Fibroblast of skin of abdomen (primary cell): Measurements from ENCODE around the gene TRIP12.
A peak's percentile ranks its signal among the peaks of the same experiment; 100 is the strongest.
"Not testable (repeated sequence)": the region's sequence is repeated elsewhere in the genome, so short reads cannot be mapped to it uniquely, and the experiment has no call there.

Experiments used
- DNase-seq: peaks from one replicate; pipeline ENCODE4 v3.0.0-alpha.2; 2013

The TRIP12 gene

DNA sequence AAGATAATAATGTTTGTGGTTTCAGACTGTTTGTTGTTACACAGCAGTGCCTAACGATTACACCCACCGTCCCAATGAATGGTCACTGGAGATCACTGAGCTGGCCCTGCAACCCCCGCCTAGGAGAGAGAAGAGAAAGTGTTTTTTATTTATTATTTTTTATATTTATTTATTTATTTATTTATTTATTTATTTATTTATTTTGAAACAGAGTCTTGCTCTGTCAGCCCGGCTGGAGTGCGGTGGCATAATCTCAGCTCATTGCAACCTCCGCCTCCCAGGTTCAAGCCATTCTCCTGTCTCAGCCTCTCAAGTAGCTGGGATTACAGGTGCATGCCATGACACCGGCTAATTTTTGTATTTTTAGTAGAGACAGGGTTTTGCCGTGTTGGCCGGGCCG lies 164.3 kb downstream of the TRIP12 start:
- not testable (repeated sequence) for DNase-seq

DNA sequence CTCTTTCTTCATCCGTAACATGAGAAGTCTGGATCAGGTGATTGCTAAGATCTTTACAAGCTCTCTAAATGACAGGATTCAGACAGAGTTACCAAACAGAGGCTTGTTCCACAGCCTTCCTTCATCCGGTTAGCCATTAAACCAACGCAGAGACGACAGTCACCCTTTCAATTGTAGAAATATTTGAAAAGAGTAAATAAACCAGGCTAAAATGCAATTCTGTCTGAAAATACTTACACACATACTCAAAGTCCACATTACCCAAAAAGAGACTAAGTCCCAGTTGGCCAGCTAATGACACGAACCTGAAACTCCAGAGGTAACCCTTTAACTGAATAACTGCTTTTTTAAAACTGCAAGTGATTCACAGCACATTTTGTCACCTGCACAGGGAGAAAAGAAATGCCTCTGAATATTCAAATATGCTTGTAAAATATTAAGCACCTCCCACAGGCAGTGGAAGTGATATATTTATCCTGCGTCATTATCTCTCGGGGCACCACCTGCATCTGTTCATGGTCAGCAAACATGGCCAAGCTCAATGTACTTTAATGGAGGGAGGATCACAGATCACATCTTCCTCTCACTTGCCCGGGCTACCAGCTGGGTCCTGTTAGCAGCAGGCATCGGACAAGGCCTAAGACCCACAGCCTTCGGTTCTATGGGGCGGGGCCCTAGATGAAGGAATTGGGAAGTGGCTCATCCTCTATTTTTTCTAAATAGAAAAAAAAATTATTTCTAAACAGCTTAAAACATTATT lies 168.7 kb downstream of the TRIP12 start:
- no peak for DNase-seq

DNA sequence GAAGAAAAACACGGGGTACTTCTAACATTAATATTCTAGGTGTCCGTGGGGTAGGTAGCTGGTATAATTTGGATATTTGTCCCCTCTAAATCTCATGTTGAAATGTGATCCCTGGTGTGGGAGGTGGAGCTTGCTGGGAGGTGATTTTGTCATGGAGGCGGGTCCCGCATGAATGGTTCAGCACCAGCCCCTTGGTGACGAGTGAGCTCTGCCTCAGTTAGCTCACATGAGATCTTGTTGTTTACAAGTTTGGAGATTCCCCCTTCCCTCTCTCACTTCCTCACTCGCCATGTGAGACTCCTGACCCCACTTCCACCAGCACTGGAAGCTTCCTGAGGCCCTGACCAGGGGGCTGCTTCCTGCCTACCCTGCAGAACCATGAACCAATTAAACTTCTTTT lies 172.0 kb downstream of the TRIP12 start:
- no peak for DNase-seq

DNA sequence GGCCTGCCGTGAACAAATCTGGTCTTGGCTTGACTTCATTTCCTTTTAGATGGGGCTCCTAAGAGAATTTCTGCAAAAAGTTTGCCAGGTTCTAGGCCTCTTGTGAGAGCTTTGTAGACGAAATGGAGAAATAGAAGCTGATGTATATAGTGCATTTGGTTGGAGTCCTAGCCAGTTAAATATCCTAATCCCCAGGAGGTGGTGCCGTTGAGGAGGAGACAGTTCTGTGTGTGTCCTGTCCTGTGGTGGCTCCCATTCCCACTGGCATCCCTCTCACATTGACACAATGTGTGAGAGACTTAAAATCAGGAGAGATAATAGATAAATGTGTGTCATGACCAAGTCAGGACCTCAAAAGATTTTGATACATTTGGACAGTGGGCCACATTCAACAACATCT lies 172.9 kb downstream of the TRIP12 start:
- no peak for DNase-seq

DNA sequence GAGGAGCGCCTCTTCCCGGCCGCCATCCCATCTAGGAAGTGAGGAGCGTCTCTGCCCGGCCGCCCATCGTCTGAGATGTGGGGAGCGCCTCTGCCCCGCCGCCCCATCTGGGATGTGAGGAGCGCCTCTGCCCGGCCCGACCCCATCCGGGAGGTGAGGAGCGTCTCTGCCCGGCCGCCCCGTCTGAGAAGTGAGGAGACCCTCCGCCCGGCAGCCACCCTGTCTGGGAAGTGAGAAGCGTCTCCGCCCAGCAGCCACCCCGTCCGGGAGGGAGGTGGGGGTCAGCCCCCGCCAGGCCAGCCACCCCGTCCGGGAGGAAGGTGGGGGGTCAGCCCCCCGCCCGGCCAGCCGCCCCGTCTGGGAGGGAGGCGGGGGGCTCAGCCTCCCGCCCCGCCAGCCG lies 179.1 kb downstream of the TRIP12 start:
- not testable (repeated sequence) for DNase-seq

DNA sequence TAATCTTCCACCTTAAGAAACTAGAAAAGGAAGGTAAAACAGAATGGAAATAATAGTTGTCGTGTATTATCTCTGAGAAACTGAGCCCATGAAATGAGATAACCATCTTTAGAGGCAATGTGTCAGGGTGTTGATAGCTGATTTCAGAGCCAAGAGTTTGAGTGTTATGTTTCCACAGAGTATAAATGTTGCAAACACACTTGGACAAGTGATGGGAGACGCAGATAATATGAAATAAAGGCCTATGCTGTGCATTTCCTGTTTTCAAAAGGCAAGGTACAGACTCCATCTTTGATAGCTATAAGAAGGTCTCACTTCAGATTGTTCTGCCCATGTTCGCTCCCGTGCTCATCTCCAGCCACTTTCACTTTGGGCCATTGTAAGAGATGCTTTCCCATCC lies 181.5 kb downstream of the TRIP12 start:
- no peak for DNase-seq

DNA sequence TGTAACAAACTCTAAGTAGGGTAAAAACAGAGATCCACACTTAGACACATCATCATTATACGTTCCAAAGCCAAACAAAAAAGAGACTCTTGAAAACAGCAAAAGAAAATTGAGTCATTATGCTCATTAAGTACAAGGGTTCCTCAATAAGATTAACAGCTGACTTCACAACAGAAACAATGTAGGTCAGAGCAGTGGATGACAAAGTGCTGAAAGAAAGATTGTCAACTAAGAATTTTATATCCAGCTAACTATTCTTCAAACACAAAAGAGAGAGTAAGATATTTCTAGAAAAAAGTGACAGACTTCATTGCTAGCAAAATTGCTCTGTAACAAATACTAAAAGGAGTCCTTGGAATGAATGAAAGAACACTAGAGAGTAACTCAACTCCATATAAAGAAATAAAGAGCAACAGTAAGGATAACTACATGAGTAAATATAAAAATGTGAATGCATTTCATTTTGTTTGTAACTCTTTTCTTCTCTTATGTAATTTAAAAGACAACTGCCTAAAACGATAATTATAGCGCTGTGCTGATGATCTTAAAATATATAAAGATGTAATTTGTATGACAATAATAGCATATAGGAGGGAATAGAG lies 183.7 kb downstream of the TRIP12 start:
- DNase-seq, result no peak

DNA sequence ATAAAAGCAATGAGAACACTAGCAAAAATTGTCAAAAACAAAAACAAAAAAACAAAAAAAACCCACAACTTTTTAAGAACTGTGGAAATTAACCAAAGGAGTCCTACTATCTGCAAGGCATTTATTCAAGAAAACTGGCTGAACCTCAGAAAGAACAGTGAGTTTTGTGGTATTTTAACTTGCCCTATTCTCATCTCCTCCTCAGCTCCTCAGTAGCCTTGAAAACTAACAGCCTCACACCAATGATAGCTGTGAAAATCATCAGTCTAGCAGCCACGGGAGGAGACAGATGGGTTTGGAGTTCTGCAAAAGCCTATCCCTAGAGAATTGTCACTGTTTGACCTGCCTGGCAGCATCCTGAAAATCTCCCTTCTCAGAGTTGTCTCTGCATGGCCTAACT lies 187.4 kb downstream of the TRIP12 start:
- DNase-seq, result no peak

DNA sequence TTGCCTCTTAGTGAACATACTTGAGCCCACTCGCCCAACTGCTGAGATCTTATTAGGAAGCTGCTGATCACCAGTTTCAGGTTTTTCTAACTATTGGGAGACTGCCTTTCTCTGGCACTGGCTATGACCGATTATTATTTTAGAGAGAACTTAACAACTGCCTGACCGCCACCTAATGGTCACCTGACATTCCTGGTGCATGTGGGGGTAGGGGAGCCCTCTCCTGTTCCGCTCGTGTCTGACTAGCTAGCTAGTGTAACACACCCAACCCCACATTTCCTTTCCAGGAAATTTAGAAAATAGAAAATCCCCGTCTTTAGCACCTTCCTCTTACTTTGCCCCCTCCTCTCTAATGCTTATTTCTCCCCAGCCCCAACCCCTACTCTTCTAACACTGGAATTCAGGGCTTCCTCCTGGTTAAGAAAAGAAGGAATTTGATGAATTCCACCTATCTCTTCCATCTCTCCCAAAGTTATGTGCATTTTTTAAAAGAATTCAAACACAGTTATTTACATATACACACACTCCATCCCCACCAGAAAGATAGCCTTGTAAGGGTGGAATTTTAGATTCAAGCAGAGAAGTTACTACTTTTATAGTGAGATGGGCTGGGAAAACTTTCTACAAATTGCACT lies 188.1 kb downstream of the TRIP12 start:
- DNase-seq, result no peak

DNA sequence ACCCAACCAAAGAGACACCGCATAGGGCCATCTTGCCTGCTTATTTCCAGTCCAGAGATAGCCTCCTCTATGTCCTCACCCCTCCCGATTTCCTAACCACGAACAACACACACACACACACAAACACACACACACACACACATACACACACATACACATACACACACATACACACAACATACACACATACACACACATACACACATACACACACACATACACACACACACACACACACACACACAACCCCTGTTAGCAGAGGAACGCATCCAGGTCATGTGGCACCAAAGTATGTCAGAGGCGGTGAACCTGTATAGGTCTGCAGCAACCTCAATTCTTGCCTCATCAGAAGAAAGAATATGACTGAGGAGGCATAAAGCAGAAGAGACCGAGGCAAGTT lies 188.9 kb downstream of the TRIP12 start:
- no peak for DNase-seq

DNA sequence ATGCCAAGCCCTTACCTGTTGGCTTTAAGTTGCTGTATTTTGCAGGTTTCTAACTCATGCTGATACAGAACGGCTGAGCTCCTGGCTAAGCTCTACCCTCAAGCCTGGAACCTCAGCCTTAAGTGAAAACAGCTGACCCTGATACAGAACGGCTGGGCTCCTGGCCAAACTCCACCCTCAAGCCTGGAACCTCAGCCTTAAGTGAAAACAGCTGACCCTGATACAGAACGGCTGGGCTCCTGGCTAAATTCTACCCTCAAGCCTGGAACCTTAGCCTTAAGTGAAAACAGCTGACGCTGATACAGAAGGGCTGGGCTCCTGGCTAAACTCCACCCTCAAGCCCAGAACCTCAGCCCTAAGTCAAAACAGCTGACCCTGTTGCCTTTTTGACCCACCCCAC lies 189.9 kb downstream of the TRIP12 start:
- DNase-seq, result peak; percentile 7

DNA sequence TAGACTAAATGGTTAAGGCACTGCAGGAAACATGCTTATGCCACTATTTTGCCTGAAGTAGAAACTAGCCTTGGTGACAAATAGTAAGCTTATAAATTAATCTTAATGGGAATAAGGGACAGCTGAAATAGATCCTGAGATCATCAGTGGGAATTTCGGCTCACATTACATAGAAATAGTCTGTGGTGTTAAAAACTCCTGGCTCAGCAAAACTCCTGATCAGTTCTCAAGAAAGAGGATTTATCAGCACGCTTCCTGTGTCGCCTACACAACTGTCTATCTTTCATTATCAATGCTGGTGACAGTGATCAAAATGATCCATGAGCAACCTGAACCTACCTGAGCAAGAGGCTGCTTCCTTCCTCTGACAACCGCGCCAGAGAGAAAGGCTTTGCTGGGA lies 190.4 kb downstream of the TRIP12 start:
- DNase-seq, result no peak

DNA sequence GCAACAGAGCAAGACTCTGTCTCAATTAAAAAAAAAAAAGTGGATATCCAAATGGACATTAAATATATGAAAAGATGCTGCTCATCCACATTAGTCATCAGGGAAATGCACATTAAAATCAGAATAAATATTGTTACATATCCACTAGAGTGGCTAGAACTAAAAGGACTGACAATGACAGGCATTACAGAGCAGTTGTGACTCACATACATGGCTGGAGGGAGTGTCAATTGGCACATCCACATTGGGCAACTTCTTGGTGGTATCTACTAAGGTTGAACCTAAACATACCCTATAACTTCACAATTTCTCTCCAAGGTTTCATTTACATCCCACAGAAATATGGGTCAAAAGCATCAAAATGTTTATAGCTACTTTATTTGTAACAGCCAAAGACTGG lies 193.4 kb downstream of the TRIP12 start:
- no peak for DNase-seq

DNA sequence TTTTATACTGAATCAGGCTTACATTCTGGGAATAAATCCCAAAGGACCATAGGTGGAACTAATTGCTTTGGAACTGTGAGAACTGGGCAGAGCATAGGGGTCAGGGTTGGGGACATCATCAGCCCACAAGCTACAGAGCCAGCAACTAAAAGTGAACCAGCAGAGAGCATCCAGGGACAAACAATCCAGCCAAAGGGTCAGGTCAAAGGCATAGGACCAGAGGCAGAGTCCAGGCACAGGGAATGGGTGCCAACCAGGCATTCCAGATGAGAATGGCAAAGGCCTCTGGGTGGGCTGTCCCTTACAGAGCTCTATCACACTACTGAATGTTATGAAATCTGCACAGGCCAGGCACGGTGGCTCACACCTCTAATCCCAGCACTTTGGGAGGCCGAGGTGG lies 195.2 kb downstream of the TRIP12 start:
- DNase-seq, result no peak

DNA sequence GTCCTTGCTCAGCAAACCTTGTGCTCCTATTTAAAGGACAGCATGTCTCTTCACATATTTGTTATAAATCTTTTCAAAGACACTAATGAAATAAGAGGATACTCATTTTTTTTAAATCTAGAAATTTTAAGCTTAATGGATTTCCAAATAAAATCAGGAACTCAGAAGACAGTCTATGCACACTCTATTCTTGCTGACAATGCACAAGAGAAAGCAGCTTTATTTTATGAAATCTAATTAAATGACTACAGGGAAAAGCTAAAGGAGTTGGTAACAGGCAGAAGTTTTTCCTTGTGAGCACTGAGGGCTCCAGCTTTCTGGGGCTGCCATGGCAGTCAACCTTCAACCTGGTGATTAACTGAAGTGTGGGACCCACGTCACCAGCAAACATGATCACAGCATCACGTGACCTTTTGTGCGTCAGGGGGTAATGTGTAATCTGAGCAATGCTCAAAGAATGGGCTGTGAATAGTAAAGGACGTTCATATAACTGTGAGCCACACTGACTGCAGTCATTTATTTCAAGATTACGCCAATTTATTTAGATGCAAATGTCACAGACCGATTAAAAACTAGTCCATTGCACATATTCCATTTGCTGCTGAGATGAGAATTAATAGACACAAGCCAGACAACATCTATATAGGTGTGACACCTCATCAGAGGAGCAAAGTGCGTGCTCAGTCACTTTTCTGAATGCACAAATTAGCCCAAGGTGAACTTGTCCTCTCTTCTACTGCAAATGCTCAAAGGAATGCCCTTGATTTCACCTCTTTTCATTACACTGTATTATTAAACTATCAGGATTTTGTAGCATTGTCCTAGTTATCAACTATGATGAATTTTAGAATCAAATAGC lies 195.9 kb downstream of the TRIP12 start:
- DNase-seq, result peak; percentile 26

DNA sequence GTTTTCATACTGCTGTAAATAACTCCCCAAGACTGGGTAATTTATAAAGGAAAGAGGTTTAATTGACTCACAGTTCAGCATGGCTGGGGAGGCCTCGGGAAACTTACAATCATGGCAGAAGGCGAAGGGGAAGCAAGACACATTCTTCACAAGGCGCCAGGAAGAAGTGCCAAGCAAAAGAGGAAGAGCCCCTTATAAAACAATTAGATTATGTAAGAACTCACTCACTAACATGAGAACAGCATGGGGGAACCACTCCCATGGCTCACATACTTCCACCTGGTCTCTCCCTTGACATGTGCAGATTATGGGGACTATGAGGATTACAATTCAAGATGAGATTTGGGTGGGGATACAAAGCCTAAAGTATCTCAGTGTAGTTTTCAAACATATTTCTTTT lies 198.6 kb downstream of the TRIP12 start:
- not testable (repeated sequence) for DNase-seq

DNA sequence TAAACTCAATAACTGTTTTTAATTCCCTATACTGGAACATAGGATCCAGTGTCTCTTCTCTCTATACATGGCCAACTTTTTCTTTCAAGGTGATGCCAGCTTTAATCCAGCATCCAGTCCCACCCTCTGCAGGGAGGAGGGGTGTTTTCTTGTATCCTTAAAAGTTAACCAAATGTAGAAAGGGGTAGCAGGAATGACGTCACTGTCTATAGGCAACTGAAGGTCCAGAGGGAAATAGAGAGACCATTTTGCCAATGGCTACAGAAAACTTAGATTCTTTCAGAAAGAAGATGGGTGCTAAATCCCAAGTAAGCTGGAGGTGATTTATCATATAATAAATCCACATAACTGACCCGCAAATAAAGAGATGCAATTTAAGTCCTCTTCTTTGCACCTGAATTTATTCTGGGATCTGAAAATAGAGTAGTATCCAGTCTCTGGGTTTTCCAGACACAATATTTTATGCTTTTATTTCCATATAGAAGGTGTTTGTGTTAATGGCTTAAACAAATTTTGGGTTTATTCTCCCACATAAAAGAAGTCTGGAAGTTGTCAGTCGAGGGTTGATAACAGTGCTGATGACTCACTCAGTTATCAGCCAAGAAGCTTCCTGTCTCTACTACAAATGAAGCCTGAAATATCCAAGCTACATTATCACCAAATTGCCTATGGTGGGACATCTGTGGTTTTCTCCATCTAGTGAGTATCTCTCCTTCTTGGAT lies 201.7 kb downstream of the TRIP12 start:
- DNase-seq, result no peak

DNA sequence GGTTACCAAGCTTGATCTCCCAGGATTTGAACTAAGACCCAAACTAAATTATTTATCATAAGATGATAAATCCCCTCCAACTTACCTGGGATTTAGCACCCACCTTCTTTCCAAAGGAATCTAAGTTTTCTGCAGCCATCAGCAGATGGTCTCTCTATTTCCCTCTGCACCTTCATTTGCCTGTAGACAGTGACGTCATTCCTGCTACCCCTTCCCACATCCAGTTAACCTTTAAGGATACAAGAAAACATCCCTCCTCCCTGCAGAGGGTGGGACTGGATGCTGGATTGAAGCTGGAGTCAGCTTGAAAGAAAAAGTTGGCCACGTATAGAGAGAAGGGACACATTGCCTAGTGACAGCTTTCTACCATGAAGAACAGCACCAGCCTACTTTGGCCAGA lies 203.8 kb downstream of the TRIP12 start:
- DNase-seq, result no peak

DNA sequence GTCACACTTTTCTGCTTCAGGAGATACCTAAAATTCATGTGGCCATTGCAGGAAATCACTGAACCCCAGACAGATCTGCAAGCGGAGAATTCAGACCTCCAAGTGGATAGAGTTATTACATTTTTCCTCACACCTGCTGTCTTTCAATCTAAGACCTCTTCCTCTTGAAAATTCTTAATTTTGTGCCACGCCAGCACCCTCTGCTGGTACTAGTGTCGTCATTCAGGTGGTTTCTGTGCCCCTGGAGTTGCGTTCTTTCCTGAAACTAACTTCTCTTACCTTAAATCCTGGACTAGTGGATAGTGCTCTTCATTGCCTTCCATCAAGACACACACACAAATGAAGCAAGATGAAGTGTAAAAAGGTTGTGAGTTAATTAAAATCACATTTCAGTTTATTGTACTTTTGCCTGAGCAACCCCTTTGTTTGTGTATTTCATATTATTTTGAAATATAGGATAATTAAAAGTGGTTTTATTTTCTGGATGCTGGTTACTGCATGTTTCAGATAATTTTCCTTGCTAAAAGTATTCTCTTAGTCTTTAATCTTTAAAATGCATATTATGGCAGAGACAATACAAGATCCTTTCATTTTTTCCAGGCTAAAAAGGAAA lies 205.8 kb downstream of the TRIP12 start:
- no peak for DNase-seq

DNA sequence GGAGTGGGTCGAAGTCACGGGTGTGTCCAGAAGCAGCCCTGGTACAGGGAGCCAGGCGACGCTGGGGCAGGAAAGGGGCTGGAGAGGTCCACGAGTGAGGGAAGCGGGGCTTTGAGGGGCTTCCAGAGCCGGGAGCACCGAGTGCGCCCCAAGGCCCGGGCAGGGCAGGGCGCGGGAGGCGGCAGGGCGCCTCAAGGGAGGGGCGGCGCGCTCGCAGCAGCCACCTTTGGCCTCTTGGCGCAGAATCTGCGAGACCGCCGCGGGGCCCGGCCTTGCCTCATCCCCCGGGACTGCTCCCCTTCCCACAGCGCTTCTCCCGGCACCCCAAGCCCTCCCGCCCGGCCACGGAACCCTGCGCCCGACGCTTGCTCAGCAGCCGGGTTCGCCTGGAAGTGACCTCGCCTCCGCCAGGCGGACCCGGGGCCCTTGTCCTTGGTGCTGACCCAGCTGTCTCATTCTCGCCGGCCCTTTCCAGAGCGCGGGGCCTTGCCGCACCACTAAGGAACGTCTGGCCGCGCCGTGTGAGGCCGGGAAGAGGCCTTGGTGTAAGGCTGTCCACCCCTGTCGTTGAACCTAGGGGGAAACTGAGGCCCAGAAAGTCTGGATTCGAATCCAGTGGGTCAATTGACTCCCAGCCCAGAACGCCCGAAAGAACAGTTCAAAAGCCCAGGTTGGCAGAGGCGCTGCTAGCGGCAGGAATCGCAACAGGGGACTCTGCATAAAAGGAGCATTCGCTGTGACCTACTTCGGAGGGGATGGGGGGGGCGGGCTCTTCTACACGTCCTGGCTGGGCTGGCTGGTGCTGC lies 206.9 kb downstream of the TRIP12 start:
- DNase-seq, result peak; percentile 44

DNA sequence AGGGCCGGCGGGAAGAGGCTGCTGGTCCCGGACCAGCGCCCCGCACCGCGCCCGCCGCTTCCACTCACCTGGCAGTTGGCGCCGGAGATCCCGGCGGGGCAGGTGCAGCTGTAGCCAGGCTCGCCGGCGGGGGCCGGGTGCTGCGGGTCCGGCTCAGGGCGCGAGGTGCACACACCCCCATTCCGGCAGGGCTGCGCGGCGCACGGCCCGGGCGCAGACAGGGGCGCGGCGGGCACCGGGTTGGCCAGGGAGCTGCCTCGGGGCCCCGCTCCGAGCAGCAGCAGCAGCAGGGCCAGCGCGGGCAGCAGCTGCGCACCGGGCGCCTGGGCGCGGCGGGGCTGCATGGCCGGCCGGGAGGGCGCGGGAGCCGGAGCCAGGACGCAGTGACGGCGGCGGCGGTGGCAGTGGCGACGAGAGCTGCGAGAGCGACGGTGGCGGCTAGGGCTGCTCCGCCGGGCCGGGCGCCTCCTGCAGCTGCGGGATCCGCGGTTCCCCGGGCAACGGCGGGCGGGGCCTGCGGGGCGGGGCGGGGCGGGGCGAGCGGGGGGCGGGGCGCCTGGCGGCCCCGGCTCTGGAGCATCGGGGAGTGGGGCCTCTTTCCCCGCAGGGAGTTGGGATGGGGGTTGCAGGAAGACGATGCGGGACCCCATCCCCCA lies 207.6 kb downstream of the TRIP12 start, which contains the start of gene DNER:
Gene DNER, minus strand, starts transcription at position 476 of the 656 bp plus-strand sequence. Its CDS starts 132 bp downstream, at position 344.
- DNase-seq, result no peak
